Measurements from ENCODE around the gene PRKAG1. TPM values are rescaled to one million over a fixed set of nuclear protein-coding genes. Genes with fewer than 3 reads are reported as not detected.

PRKAG1 gene
- total RNA-seq, 2 experiments from 2014 or later: 65.9 to 70.2 TPM

- H3K9me3 Mint-ChIP-seq: no peaks in the 10 kb centered on the region
- POLR2A ChIA-PET: interaction anchor here (0.6 to 2.3 kb wide), 6 partner anchors 14 to 311 kb away, joined by 3 to 9 read pairs (median 4); partner anchors contain the start of genes PRKAG1, RHEBL1, SPATS2 and TUBA1B
- CTCF ChIA-PET: interaction anchor here (0.6 to 1.1 kb wide), 5 partner anchors 12 to 38 kb away, joined by 3 to 5 read pairs (median 5); partner anchors contain the start of genes DHH and RHEBL1
Observed at GRCh38 chr12:49055978-49056754, 37.6 kb upstream of the PRKAG1 start.

GRCh38 chr12:49055092-49055491 lies 36.5 kb upstream of the PRKAG1 start:
- no peak overlapping the region for H3K4me3 Mint-ChIP-seq
- H3K27me3 Mint-ChIP-seq: no peaks in the 10 kb centered on the region
- no peak for DNase-seq
- peaks cover 73% of the 10 kb centered on the region for H3K36me3 Mint-ChIP-seq (ENCODE audit: low read depth)
- H3K9me3 Mint-ChIP-seq: no peaks in the 10 kb centered on the region
- H3K4me1 Mint-ChIP-seq: peaks cover 45% of the 10 kb centered on the region
- H3K27ac Mint-ChIP-seq: no peak overlapping the region
- POLR2A ChIA-PET: interaction anchor here (1.3 to 2.3 kb wide), 2 partner anchors 15 to 76 kb away, joined by 4 to 9 read pairs; partner anchors contain the start of genes RHEBL1 and TUBA1B
- CTCF ChIA-PET: interaction anchor here (0.6 kb wide), 1 partner anchor 202 kb away, joined by 3 read pairs; no protein-coding TSS in a partner anchor

More at GRCh38 chr12:49055978-49056754, 37.6 kb upstream of the PRKAG1 start:
- peaks cover 65% of the 10 kb centered on the region for H3K36me3 Mint-ChIP-seq (ENCODE audit: low read depth)
- peak overlapping the region; percentile 95 for H3K4me3 Mint-ChIP-seq
- peak; percentile 64 for DNase-seq
- H3K27me3 Mint-ChIP-seq: no peaks in the 10 kb centered on the region
- H3K27ac Mint-ChIP-seq: peak overlapping the region; percentile 54
- H3K4me1 Mint-ChIP-seq: peaks cover 47% of the 10 kb centered on the region

- no peaks in the 10 kb centered on the region for H3K27me3 Mint-ChIP-seq
- POLR2A ChIA-PET: interaction anchor here (0.9 kb wide), 1 partner anchor 35 kb away, joined by 3 read pairs; no protein-coding TSS in a partner anchor
- no peak for DNase-seq
- no peaks in the 10 kb centered on the region for H3K9me3 Mint-ChIP-seq
- peaks cover 77% of the 10 kb centered on the region for H3K36me3 Mint-ChIP-seq (ENCODE audit: low read depth)
- CTCF ChIA-PET: interaction anchor here (0.6 kb wide), 2 partner anchors 189 to 202 kb away, joined by 3 read pairs; no protein-coding TSS in a partner anchor
- H3K4me1 Mint-ChIP-seq: peaks cover 45% of the 10 kb centered on the region
- no peak overlapping the region for H3K4me3 Mint-ChIP-seq
- no peak overlapping the region for H3K27ac Mint-ChIP-seq
Observed at GRCh38 chr12:49054524-49054923, 35.9 kb upstream of the PRKAG1 start.

- Mint-ChIP-seq H3K27ac (no peak overlapping the region), H3K9me3 (no peaks in the 10 kb centered on the region), H3K36me3 (ENCODE audit: low read depth) (peaks cover 77% of the 10 kb centered on the region), H3K4me3 (no peak overlapping the region), H3K4me1 (peaks cover 45% of the 10 kb centered on the region), H3K27me3 (no peaks in the 10 kb centered on the region)
- DNase-seq: no peak
- POLR2A ChIA-PET: interaction anchor here (0.9 kb wide), 1 partner anchor 34 kb away, joined by 3 read pairs; no protein-coding TSS in a partner anchor
- CTCF ChIA-PET: interaction anchor here (0.9 kb wide), 1 partner anchor 10 kb away, joined by 4 read pairs; no protein-coding TSS in a partner anchor
Observed at GRCh38 chr12:49054096-49054495, 35.5 kb upstream of the PRKAG1 start.

GRCh38 chr12:49052451-49053208 lies 34.1 kb upstream of the PRKAG1 start:
- DNase-seq: no peak
- H3K27me3 Mint-ChIP-seq: no peaks in the 10 kb centered on the region
- ChIA-PET CTCF (interaction anchor here (0.6 kb wide), 1 partner anchor 46 kb away, joined by 3 read pairs; no protein-coding TSS in a partner anchor), POLR2A (no interaction called here)
- H3K4me3 Mint-ChIP-seq: no peak overlapping the region
- peaks cover 85% of the 10 kb centered on the region for H3K36me3 Mint-ChIP-seq (ENCODE audit: low read depth)
- peaks cover 31% of the 10 kb centered on the region for H3K4me1 Mint-ChIP-seq
- H3K9me3 Mint-ChIP-seq: no peaks in the 10 kb centered on the region
- H3K27ac Mint-ChIP-seq: no peak overlapping the region

- POLR2A ChIA-PET: no interaction called here
- Mint-ChIP-seq H3K4me1 (peaks cover 24% of the 10 kb centered on the region), H3K27ac (no peak overlapping the region), H3K36me3 (ENCODE audit: low read depth) (peaks cover 86% of the 10 kb centered on the region), H3K4me3 (no peak overlapping the region), H3K9me3 (no peaks in the 10 kb centered on the region), H3K27me3 (no peaks in the 10 kb centered on the region)
- no peak for DNase-seq
- CTCF ChIA-PET: interaction anchor here (0.6 kb wide), 1 partner anchor 47 kb away, joined by 3 read pairs; no protein-coding TSS in a partner anchor
Observed at GRCh38 chr12:49051777-49052438, 33.3 kb upstream of the PRKAG1 start.

GRCh38 chr12:49051373-49051764 lies 32.8 kb upstream of the PRKAG1 start:
- DNase-seq: no peak
- Mint-ChIP-seq H3K4me1 (peaks cover 18% of the 10 kb centered on the region), H3K27ac (no peak overlapping the region), H3K27me3 (no peaks in the 10 kb centered on the region), H3K4me3 (no peak overlapping the region), H3K36me3 (ENCODE audit: low read depth) (peaks cover 90% of the 10 kb centered on the region), H3K9me3 (no peaks in the 10 kb centered on the region)
- POLR2A ChIA-PET: no interaction called here
- CTCF ChIA-PET: no interaction called here

GRCh38 chr12:49050507-49051372 lies 32.2 kb upstream of the PRKAG1 start:
- no peak for DNase-seq
- CTCF ChIA-PET: no interaction called here
- Mint-ChIP-seq H3K4me3 (no peak overlapping the region), H3K4me1 (peaks cover 12% of the 10 kb centered on the region), H3K27me3 (no peaks in the 10 kb centered on the region), H3K36me3 (ENCODE audit: low read depth) (peaks cover 94% of the 10 kb centered on the region), H3K9me3 (no peaks in the 10 kb centered on the region), H3K27ac (no peak overlapping the region)
- POLR2A ChIA-PET: no interaction called here

GRCh38 chr12:49049566-49050224 lies 31.1 kb upstream of the PRKAG1 start:
- no peak for DNase-seq
- Mint-ChIP-seq H3K27me3 (no peaks in the 10 kb centered on the region), H3K4me3 (no peak overlapping the region), H3K36me3 (ENCODE audit: low read depth) (peaks cover 93% of the 10 kb centered on the region), H3K9me3 (no peaks in the 10 kb centered on the region), H3K4me1 (peaks cover 2% of the 10 kb centered on the region), H3K27ac (no peak overlapping the region)
- POLR2A ChIA-PET: no interaction called here
- CTCF ChIA-PET: no interaction called here

- Mint-ChIP-seq H3K4me1 (peaks cover 3% of the 10 kb centered on the region), H3K27me3 (no peaks in the 10 kb centered on the region), H3K4me3 (no peak overlapping the region), H3K36me3 (ENCODE audit: low read depth) (peaks cover 93% of the 10 kb centered on the region), H3K27ac (no peak overlapping the region), H3K9me3 (no peaks in the 10 kb centered on the region)
- CTCF ChIA-PET: interaction anchor here (1.0 kb wide), 1 partner anchor 15 kb away, joined by 3 read pairs; no protein-coding TSS in a partner anchor
- no peak for DNase-seq
- POLR2A ChIA-PET: interaction anchor here (1.0 to 1.2 kb wide), 3 partner anchors 8 to 197 kb away, joined by 3 to 5 read pairs (median 3); partner anchors contain the start of gene DDX23
Observed at GRCh38 chr12:49048953-49049352, 30.4 kb upstream of the PRKAG1 start.

GRCh38 chr12:49046129-49046895 lies 27.7 kb upstream of the PRKAG1 start:
- ChIA-PET CTCF (interaction anchor here (0.7 to 1.5 kb wide), 3 partner anchors 17 to 29 kb away, joined by 3 to 6 read pairs (median 4); no protein-coding TSS in a partner anchor), POLR2A (interaction anchor here (1.4 to 1.6 kb wide), 2 partner anchors 12 to 26 kb away, joined by 5 read pairs; no protein-coding TSS in a partner anchor)
- no peaks in the 10 kb centered on the region for H3K9me3 Mint-ChIP-seq
- H3K27ac Mint-ChIP-seq: no peak overlapping the region
- no peak overlapping the region for H3K4me3 Mint-ChIP-seq
- no peaks in the 10 kb centered on the region for H3K27me3 Mint-ChIP-seq
- H3K36me3 Mint-ChIP-seq (ENCODE audit: low read depth): peaks cover 91% of the 10 kb centered on the region
- no peak for DNase-seq
- peaks cover 5% of the 10 kb centered on the region for H3K4me1 Mint-ChIP-seq
